GM19324 (cell line): ENCODE measurements around the gene SPATA3.
A peak's percentile ranks its signal among the peaks of the same experiment; 100 is the strongest.

Source experiments
- ATAC-seq: cut with Tn5 transposase; IDR thresholded peaks from one replicate; pipeline ENCODE4 v1.9.1; 2021; ENCODE audit warnings: mild to moderate bottlenecking, moderate library complexity; ENCODE audit not compliant: unreplicated experiment, low FRiP score

The SPATA3 gene

GRCh38 chr2:230995821-230996220, at the start of gene SPATA3:
Gene SPATA3 (plus strand): TSS chr2:230996121. CDS start chr2:230996234, 113 bp downstream.
- no peak for ATAC-seq

- no peak for ATAC-seq
Observed at GRCh38 chr2:230946429-230947234, 49.3 kb upstream of the SPATA3 start.

- no peak for ATAC-seq
Observed at GRCh38 chr2:230947235-230947576, 48.7 kb upstream of the SPATA3 start.

- no peak for ATAC-seq
Observed at GRCh38 chr2:230947908-230948365, 48.0 kb upstream of the SPATA3 start.

- peak; percentile 31 for ATAC-seq
Observed at GRCh38 chr2:230949966-230950873, 45.7 kb upstream of the SPATA3 start.

GRCh38 chr2:230950874-230951339, 45.0 kb upstream of the SPATA3 start:
- peak; percentile 1 for ATAC-seq

- no peak for ATAC-seq
Observed at GRCh38 chr2:230951396-230951795, 44.5 kb upstream of the SPATA3 start.

- ATAC-seq = no peak
Observed at GRCh38 chr2:230952226-230952956, 43.5 kb upstream of the SPATA3 start.

- no peak for ATAC-seq
Observed at GRCh38 chr2:230953845-230954244, 42.1 kb upstream of the SPATA3 start.

- ATAC-seq = no peak
Observed at GRCh38 chr2:230954746-230955145, 41.2 kb upstream of the SPATA3 start.

- ATAC-seq = no peak
Observed at GRCh38 chr2:230955163-230955737, 40.7 kb upstream of the SPATA3 start.

- peak; percentile 55 for ATAC-seq
Observed at GRCh38 chr2:230956827-230957755, 38.8 kb upstream of the SPATA3 start.

GRCh38 chr2:230957756-230958391, 38.0 kb upstream of the SPATA3 start:
- ATAC-seq = no peak

- no peak for ATAC-seq
Observed at GRCh38 chr2:230958820-230959756, 36.8 kb upstream of the SPATA3 start.

- ATAC-seq = no peak
Observed at GRCh38 chr2:230960026-230960425, 35.9 kb upstream of the SPATA3 start.

- no peak for ATAC-seq
Observed at GRCh38 chr2:230961091-230961491, 34.8 kb upstream of the SPATA3 start.

- ATAC-seq = no peak
Observed at GRCh38 chr2:230964136-230964730, 31.7 kb upstream of the SPATA3 start.
